ENCODE data around the gene DLGAP5.

The DLGAP5 gene

GRCh38 chr14:55190906-55191202 is 531 bp downstream of the DLGAP5 start:
- in situ Hi-C loops (cut with HindIII; ENCODE audit: low sequenced_read_pairs) = no loop called here
- no peak for DNase-seq (ENCODE audit: low read depth)
- peak overlapping the region; percentile 79 for H3K4me3 ChIP-seq (ENCODE audit: low read depth, low read length)
- TF ChIP-seq CTCF (IDR thresholded peaks at IDR 0.05; ENCODE audit: low read depth, low read length, missing control alignments) = no peak

DNA sequence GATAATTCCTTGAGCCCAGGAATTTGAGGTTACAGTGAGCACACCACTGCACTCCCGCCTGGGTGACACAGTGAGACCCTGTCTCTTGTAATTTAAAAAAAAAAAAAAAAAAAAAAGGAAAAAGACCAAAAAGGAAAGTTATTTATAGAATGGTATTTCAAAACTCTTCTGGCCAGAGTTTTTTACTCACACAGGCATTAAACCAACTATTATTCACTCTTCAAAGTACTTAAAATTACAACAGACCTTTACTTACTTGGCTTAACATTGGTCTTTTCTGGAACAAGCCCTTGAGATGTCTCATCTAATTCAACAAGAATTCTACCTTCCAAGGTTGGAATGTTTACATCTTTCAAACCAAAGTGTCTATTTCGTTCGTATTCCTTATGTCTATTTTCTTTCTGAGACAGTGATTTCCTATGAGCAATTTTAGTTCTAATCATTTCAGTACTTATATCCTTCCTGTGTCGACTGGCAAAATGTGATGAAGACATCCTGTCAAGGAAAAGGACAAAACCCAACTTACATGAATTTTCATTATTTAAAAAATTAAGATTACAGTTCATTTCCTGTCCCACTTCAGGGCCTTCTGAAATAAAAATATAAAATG is 2.6 kb downstream of the DLGAP5 start:
- no peak for TF ChIP-seq CTCF (IDR thresholded peaks at IDR 0.05; ENCODE audit: low read depth, low read length, missing control alignments)
- DNase-seq (ENCODE audit: low read depth) = no peak
- in situ Hi-C loops (cut with HindIII; ENCODE audit: low sequenced_read_pairs) = no loop called here
- H3K4me3 ChIP-seq (ENCODE audit: low read depth, low read length) = no peak overlapping the region

- no peak for DNase-seq (ENCODE audit: low read depth)
- in situ Hi-C loops (cut with HindIII; ENCODE audit: low sequenced_read_pairs) = no loop called here
Observed at GRCh38 chr14:55180434-55180833, 11.0 kb downstream of the DLGAP5 start.

DNA sequence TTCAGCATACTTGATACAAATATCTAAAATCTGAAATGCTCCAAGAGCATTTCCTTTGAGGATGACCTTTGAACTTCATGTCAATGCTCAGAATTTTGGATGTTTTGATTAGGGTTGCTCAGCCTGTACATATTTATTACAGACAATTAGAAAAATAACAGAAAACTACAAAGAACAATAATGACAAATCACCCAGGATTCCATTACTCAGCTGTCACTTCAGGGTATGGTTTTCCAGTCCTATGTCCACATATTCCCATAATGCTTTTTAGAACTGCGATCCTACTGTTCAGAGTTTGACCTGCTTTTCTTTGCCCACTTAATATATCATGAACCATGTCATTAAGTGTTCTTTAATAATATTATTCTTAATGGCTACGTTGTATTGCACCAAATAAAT is 11.4 kb downstream of the DLGAP5 start:
- TF ChIP-seq CTCF (IDR thresholded peaks at IDR 0.05; ENCODE audit: low read depth, low read length, missing control alignments) = no peak
- no peak for DNase-seq (ENCODE audit: low read depth)
- no peak overlapping the region for H3K4me3 ChIP-seq (ENCODE audit: low read depth, low read length)
- in situ Hi-C loops (cut with HindIII; ENCODE audit: low sequenced_read_pairs) = no loop called here

More at GRCh38 chr14:55180434-55180833, 11.0 kb downstream of the DLGAP5 start:
- TF ChIP-seq CTCF (IDR thresholded peaks at IDR 0.05; ENCODE audit: low read depth, low read length, missing control alignments) = no peak
- H3K4me3 ChIP-seq (ENCODE audit: low read depth, low read length) = no peak overlapping the region

DNA sequence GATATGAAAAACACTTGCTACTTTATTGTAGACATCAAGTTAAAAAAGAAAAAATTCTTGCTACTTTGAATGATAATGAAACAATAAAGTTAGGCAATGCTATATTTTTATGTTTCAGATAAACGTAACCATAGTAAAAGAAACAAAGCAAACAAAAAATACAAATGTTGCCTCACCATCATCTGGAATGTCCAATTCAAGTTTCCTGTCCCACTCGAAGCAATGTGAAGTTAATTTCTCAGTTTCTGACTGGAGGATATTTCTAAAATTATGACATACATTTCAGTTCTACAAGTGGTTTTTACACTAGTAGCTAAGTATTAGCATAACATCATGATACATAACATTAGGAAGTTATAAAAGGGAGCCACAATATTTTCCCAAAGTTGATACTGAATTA is 20.9 kb downstream of the DLGAP5 start:
- in situ Hi-C loops (cut with HindIII; ENCODE audit: low sequenced_read_pairs) = no loop called here
- H3K4me3 ChIP-seq (ENCODE audit: low read depth, low read length) = no peak overlapping the region
- no peak for DNase-seq (ENCODE audit: low read depth)
- TF ChIP-seq CTCF (IDR thresholded peaks at IDR 0.05; ENCODE audit: low read depth, low read length, missing control alignments) = no peak

GRCh38 chr14:55160989-55161388 is 30.4 kb downstream of the DLGAP5 start:
- in situ Hi-C loops (cut with HindIII; ENCODE audit: low sequenced_read_pairs) = no loop called here

More at GRCh38 chr14:55160989-55161388, 30.4 kb downstream of the DLGAP5 start:
- H3K4me3 ChIP-seq (ENCODE audit: low read depth, low read length) = no peak overlapping the region
- peak; percentile 39 for DNase-seq (ENCODE audit: low read depth)
- peak; percentile 27 for TF ChIP-seq CTCF (IDR thresholded peaks at IDR 0.05; ENCODE audit: low read depth, low read length, missing control alignments)

Data from astrocyte of the cerebellum (primary cell).